ENCODE data around the gene C5AR2. TPM values are rescaled to one million over a fixed set of nuclear protein-coding genes. Genes with fewer than 3 reads are reported as not detected.
"Not testable (repeated sequence)": the region's sequence is repeated elsewhere in the genome, so short reads cannot be mapped to it uniquely, and the experiment has no call there.

Gene C5AR2
- total RNA-seq, 2 experiments from 2014 or later, result not detected

- CTCF ChIA-PET, result no interaction called here
- POLR2A ChIA-PET, result interaction anchor here (0.5 kb wide), 1 partner anchor 102 kb away, joined by 5 read pairs; no protein-coding TSS in a partner anchor
These were observed 21.3 kb downstream of the C5AR2 start for GRCh38 chr19:47353307-47353712.

DNA sequence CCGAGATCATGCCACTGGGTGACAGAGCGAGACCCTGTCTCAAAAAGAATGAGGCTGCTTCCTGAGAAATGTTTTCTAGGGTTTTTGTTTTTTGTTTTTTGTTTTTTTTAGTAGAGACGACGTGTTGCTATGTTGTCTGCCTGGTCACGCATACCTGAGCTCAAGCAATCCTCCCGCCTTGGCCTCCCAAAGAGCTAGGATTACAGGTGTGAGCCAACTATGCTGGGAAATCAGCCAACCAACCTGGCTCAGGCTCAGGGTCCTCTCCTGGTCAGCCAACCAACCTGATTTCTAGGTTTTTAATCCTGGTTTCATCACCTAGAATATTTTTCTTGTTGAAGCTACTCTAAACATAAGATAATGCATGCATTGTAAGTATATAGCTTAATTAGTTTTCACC, 24.9 kb downstream of the C5AR2 start:
- POLR2A ChIA-PET, result no interaction called here

GRCh38 chr19:47357788-47358680, 26.1 kb downstream of the C5AR2 start:
- POLR2A ChIA-PET, result interaction anchor here (0.5 kb wide), 1 partner anchor 24 kb away, joined by 4 read pairs; no protein-coding TSS in a partner anchor
- CTCF ChIA-PET, result interaction anchor here (0.8 kb wide), 1 partner anchor 10 kb away, joined by 3 read pairs; no protein-coding TSS in a partner anchor

More for the DNA sequence above, 24.9 kb downstream of the C5AR2 start:
- CTCF ChIA-PET, result interaction anchor here (0.8 kb wide), 1 partner anchor 8 kb away, joined by 3 read pairs; no protein-coding TSS in a partner anchor

DNA sequence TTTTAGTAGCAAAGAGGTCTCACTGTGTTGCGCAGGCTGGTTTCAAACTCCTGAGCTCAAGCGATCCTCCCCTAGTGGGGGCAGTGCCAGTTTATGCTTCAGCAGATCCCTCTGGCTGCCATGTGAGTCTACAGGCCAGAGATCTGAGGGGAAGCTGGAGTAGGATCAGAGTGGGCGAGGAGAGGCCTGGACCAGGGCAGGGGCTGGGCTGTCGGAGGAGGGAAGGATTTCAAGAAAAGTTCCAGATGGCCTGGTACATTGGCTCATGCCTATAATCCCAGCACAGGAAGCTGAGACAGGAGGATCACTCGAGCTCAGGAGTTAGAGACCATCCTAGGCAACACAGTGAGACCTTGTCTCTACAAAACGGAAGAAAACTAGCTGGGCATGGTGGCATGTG, 27.0 kb downstream of the C5AR2 start:
- CTCF ChIA-PET, result no interaction called here
- POLR2A ChIA-PET, result no interaction called here

- ChIA-PET POLR2A (interaction anchor here (0.5 to 0.7 kb wide), 4 partner anchors 10 to 1809 kb away, joined by 3 to 11 read pairs (median 7); no protein-coding TSS in a partner anchor), CTCF (interaction anchor here (0.7 kb wide), 1 partner anchor 139 kb away, joined by 4 read pairs; no protein-coding TSS in a partner anchor)
These were observed 30.3 kb downstream of the C5AR2 start for GRCh38 chr19:47362321-47362720.

DNA sequence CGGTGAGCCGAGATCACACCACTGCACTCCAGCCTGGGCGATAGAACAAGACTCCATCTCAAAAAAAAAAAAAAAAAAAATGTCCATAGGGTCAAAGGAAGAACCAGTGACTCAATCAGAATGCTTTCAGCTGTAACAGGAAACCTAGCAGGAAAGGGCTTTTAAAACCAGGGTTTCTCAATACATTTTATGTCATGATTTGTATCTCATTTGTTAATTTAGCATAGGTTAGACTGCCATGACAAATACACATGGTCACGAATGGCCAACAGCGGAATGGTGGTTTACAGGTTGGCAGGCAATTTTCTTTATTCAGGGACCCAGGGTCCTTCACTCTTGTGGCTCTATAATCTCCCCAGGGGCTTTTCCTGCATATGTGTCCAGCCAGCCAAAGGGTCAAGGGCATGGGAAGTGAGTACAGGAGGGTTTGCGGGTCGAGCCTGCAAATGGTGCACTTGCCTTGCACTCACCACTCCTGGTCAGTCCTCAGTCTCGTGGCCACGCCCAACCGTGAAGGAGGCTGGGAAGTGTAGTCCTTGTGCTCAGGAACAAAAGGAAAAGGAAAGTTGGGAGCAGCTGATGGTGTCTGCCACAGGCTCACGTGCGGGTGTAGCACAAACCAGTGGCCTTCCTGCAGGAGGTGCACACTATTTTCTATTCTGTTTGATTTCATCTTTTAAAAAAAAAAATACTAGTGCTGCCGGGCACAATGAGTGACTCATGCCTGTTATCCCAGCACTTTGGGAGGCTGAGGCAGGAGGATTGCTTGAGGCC, 32.0 kb downstream of the C5AR2 start:
- ChIA-PET CTCF (no interaction called here), POLR2A (no interaction called here)

DNA sequence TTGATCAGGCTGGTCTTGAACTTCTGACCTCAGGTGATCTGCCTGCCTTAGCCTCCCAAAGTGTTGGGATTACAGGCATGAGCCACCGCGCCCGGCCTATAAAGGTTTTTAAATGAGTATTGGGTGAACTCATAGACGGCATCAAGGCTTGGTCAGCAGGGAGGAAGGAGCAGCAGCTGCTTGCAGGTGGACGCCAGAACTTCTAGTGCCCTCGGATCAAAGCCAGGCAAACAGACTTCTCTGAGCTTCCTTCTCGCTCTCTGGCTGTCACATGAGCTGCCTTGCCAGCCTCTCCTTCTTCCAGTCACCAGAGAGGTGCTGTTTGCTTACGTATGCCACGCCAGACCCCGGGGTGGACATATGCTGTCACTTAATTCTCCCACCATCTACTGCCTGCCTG, 33.5 kb downstream of the C5AR2 start:
- CTCF ChIA-PET, POLR2A ChIA-PET: not testable (repeated sequence)

DNA sequence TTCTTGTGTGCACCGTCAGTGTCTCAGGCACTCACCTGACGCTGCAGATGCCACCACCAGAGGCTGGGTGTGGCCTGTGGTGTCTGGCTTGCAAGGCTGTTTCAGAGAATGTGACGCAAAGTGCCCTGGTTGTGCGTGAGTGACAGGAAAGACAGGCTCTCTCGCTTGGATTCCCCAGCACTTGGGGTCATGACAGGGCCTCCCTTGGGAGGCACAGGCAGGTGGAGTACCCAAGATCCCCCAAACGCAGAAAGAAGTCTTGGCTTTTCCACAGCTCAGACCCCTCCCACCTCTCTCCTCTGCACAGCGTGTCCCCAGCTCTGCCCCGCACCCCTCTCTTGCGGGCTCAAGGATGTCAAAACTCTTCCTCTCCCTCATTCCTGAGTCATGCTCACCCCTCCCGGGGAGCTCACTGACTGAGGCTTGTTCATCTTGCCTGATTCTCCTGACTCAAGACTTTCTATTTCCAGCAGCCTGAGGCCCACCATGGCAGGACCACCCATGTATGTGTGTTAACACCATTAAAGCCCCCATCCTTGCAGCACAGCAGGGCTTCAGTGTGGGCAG, 38.2 kb downstream of the C5AR2 start:
- CTCF ChIA-PET, result no interaction called here
- POLR2A ChIA-PET, result no interaction called here

GRCh38 chr19:47371261-47371660, 39.3 kb downstream of the C5AR2 start:
- CTCF ChIA-PET, result no interaction called here
- POLR2A ChIA-PET, result no interaction called here

DNA sequence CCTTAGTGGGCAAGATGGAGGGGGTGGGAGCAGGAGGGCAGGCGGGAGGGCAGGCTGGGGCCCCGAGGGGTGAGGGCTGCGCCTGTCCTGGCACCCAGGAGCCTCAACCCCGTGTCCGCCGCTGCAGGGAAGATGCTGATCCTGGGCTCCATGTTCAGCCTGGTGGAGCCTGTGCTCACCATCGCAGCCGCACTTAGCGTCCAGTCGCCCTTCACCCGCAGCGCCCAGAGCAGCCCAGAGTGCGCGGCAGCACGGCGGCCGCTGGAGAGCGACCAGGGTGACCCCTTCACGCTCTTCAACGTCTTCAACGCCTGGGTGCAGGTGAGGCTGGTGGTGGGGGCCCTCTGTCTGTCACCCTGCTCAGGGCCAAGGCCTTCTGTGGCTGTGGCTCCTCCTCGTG, 40.6 kb downstream of the C5AR2 start:
- CTCF ChIA-PET, result no interaction called here
- POLR2A ChIA-PET, result interaction anchor here (0.6 kb wide), 1 partner anchor 11 kb away, joined by 11 read pairs; no protein-coding TSS in a partner anchor

DNA sequence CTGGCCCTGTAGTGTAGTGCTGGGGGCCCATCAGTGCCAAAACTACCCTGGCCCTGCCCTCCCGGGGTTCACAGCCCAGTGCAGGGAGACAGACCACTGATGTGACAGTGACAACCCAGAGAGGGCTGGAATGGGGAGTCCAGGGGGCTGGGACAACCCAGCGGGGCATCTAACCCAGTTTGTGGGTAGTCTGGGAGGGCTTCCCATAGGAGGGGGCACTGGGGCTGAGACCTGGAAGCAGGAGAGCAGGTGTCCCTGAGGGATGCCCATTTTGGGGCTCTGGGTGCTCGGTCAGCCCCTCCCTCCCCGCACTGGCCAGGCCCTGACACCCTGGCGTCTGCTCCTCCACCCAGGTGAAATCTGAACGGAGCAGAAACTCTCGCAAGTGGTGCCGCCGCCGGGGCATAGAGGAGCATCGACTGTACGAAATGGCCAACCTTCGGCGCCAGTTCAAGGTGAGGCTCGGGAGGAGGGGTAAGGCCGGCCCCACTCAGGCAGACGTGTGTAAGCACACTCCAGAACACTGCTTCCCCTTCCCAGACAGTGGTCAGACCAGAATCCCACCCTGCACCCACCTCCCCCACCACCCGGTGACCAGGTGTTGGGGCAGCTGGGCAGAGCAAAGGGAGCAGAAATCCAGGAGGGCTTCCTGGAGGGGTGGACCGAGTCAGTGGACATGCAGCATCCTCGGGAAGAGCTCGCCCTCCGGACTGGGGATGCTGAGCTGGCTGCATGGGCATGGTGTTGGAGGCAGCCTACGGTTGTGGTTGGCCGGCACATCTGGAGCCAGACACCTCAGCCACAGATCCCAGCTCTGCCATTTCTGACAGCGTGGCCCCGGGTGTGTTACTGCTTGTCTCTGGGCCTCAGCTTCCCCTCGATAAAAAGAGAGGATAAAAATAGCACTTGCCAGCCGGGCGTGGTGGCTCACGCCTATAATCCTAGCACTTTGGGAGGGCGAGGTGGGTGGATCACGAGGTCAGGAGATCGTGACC, 41.6 kb downstream of the C5AR2 start:
- ChIA-PET POLR2A (interaction anchor here (0.6 kb wide), 1 partner anchor 36 kb away, joined by 9 read pairs; no protein-coding TSS in a partner anchor), CTCF (no interaction called here)

DNA sequence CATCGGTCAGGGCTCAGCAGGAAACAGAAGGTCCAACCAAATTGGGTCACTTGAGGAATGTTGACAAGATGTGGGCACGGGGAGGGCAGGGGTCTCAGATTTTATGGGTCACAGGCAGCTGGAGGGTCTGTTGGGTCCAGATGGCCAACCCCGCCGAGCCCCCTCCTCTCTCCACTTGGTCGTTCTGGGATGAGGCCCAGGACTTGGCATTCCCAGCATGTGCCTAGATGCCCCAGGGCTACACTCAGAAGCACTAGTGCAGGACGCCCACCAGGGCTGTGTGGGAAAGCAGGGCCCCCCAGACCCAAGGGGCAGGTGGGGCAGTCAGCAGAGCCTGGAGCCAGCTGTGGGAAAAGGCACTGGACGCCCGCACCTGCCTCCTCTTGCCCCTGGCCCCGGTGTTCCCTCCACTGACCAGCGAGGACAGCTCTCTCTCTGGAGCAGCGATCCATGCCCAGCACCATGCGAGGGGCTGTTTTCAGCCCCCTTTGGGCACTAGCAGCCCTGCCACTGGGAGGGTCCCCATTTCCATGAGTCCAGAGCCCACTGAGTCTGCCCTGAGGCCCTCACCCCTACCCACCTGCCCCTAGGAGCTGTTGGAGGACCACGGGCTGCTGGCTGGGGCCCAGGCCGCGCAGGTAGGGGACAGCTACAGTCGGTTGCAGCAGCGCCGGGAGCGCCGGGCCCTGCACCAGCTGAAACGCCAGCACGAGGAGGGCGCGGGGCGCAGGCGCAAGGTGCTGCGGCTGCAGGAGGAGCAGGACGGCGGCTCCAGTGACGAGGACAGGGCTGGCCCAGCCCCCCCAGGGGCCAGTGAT, 43.1 kb downstream of the C5AR2 start:
- ChIA-PET POLR2A (no interaction called here), CTCF (no interaction called here)

- ChIA-PET POLR2A (no interaction called here), CTCF (no interaction called here)
These were observed 44.0 kb downstream of the C5AR2 start for GRCh38 chr19:47375694-47376588.

- ChIA-PET POLR2A (no interaction called here), CTCF (no interaction called here)
These were observed 44.7 kb downstream of the C5AR2 start for GRCh38 chr19:47376589-47377144.

- ChIA-PET POLR2A (no interaction called here), CTCF (interaction anchor here (1.0 kb wide), 1 partner anchor 146 kb away, joined by 3 read pairs; no protein-coding TSS in a partner anchor)
These were observed 45.3 kb downstream of the C5AR2 start for GRCh38 chr19:47377208-47377701.

DNA sequence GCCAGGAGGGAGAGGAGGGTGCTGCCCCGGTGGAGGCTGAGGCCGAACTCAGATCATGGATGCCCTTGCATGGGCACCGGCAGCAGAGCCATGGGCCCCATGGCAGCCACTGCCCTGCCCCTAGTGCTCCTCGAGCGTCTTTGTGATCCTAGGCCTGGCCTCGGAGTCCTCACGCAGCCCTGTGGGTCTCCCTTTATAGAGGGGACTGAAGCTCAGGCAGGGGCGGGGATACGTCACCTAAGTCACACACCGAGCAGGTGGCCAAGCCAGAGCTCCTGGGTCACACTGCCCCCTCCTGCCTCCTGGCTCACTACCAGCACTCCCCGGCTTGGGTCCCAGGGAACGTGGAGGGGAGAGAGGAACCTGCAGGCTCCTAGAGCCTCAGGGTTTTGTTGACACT, 45.8 kb downstream of the C5AR2 start:
- ChIA-PET CTCF (interaction anchor here (0.8 to 1.2 kb wide), 3 partner anchors 14 to 146 kb away, joined by 3 to 5 read pairs (median 3); partner anchors contain the start of gene DHX34), POLR2A (no interaction called here)
